Measurements from ENCODE around the gene PPP4R3A.

GRCh38 chr14:91520138-91520537 is 10.0 kb upstream of the PPP4R3A start:
- TF ChIP-seq CTCF (IDR thresholded peaks at IDR 0.05) (no peak), POLR2A (IDR thresholded peaks at IDR 0.05) (no peak)

Data from thyroid gland (tissue), 4 donors.